Measurements from ENCODE around the gene FPR3. TPM values are rescaled to one million over a fixed set of nuclear protein-coding genes. Genes with fewer than 3 reads are reported as not detected.
A peak's percentile ranks its signal among the peaks of the same experiment; 100 is the strongest.
"Not testable (repeated sequence)": the region's sequence is repeated elsewhere in the genome, so short reads cannot be mapped to it uniquely, and the experiment has no call there.

FPR3 gene
- total RNA-seq, 4 donors from 2014 or later, result 0.81 to 2.9 (median 2.1) TPM

DNA sequence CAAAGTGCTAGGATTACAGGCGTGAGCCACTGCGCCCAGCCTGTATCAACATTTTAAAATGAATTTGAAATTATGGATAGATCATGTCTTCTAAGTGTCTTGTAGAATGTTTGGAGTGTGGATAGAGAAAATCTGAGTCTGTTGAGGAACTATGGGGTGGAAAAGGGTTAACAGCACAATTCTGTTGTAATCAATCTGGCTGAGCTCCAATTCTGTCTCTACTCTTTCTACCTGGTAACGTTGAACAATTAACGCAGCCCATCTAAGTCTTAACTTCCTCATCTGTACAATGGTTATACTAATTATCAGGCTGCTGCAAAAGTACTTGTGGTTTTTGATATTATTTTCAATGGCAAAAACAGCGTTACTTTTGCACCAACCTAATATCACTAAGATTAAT, 29.9 kb upstream of the FPR3 start:
- H3K36me3 ChIP-seq, result no peaks in the 10 kb centered on the region
- no peaks in the 10 kb centered on the region for H3K9me3 ChIP-seq
- H3K4me1 ChIP-seq, result no peaks in the 10 kb centered on the region
- DNase-seq (ENCODE audit: low spot score in 2 of 2), result no peak
- no peak overlapping the region for H3K27ac ChIP-seq
- no peak overlapping the region for H3K4me3 ChIP-seq
- H3K27me3 ChIP-seq, result peaks cover 23% of the 10 kb centered on the region
- 50% methylated on average over 5 of the region's 5 CpGs for WGBS
- TF ChIP-seq POLR2AphosphoS5 (IDR thresholded peaks at IDR 0.05), result no peak
- TF ChIP-seq POLR2A (IDR thresholded peaks at IDR 0.05), result no peak
- TF ChIP-seq, protein P1, sequence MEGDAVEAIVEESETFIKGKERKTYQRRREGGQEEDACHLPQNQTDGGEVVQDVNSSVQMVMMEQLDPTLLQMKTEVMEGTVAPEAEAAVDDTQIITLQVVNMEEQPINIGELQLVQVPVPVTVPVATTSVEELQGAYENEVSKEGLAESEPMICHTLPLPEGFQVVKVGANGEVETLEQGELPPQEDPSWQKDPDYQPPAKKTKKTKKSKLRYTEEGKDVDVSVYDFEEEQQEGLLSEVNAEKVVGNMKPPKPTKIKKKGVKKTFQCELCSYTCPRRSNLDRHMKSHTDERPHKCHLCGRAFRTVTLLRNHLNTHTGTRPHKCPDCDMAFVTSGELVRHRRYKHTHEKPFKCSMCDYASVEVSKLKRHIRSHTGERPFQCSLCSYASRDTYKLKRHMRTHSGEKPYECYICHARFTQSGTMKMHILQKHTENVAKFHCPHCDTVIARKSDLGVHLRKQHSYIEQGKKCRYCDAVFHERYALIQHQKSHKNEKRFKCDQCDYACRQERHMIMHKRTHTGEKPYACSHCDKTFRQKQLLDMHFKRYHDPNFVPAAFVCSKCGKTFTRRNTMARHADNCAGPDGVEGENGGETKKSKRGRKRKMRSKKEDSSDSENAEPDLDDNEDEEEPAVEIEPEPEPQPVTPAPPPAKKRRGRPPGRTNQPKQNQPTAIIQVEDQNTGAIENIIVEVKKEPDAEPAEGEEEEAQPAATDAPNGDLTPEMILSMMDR (IDR thresholded peaks at IDR 0.05), result no peak
- TF ChIP-seq EP300 (IDR thresholded peaks at IDR 0.05), result no peak

DNA sequence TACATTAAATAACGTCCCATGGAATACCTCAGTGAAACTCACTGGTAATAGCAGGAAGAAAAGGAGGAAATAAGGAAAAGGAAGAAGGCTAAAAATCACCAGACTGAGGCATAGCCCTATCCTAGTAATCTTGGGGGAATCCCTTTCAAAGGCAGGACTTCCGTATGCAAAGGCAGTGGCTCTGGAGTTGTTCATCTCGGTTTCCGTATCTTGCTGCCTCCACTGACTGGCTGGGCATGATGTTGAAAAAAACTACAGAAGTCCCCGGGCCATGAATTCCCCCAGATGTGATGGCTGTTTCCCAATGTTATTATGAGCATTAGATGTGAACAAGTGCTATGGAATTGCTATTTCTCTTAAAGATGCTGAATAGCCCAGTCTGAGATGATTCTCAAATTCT, 28.5 kb upstream of the FPR3 start:
- H3K4me3 ChIP-seq, result no peak overlapping the region
- TF ChIP-seq EP300 (IDR thresholded peaks at IDR 0.05) (no peak), POLR2A (IDR thresholded peaks at IDR 0.05) (no peak), POLR2AphosphoS5 (IDR thresholded peaks at IDR 0.05) (no peak)
- TF ChIP-seq, protein P1 (IDR thresholded peaks at IDR 0.05), result no peak
- no peak for DNase-seq (ENCODE audit: low spot score in 2 of 2)
- 48% methylated on average over 5 of the region's 5 CpGs for WGBS
- H3K27me3 ChIP-seq, result peaks cover 18% of the 10 kb centered on the region
- H3K27ac ChIP-seq, result no peak overlapping the region
- H3K4me1 ChIP-seq, result no peaks in the 10 kb centered on the region
- no peaks in the 10 kb centered on the region for H3K9me3 ChIP-seq
- H3K36me3 ChIP-seq, result no peaks in the 10 kb centered on the region

DNA sequence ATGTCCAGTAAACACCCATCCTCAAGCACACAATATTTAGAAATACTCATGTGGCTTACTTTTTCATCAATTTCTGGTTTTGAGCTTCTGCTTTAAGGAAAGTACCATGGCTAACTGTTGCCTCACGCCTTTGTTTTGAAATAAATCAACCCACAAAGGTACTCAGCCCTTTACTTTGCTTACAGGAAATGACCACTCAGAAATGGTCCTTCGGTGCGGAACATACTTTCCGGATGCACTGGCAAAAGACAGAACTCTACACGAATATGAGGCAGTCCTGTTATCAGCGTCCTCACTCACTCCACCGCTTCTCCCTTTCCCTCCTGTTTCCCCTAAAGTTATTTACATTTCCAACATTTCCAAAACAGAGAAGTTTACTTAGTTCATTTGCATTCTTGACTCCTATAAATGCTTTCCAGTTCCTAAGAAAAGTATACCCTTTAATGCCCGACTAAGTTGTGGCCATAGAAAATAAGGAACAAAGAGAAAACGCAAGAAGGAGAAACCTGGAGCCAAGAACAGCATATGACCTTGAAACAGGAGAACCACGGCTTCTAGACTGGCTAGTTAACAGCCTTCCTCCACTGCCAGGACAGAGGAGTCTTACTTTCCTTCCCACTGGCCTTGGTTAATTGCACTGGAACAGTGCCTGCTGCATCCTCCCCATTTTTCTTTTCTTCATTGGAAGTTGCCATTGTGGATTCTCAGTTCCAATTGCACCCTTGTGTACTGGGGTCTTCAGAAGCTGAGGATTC, 23.4 kb upstream of the FPR3 start:
- Histone ChIP-seq H3K27me3 (peaks cover 4% of the 10 kb centered on the region), H3K9me3 (no peaks in the 10 kb centered on the region), H3K4me3 (no peak overlapping the region), H3K36me3 (no peaks in the 10 kb centered on the region), H3K27ac (no peak overlapping the region), H3K4me1 (no peaks in the 10 kb centered on the region)
- no peak for DNase-seq (ENCODE audit: low spot score in 2 of 2)
- 64% methylated on average over 10 of the region's 10 CpGs for WGBS
- no peak for TF ChIP-seq POLR2AphosphoS5 (IDR thresholded peaks at IDR 0.05)

DNA sequence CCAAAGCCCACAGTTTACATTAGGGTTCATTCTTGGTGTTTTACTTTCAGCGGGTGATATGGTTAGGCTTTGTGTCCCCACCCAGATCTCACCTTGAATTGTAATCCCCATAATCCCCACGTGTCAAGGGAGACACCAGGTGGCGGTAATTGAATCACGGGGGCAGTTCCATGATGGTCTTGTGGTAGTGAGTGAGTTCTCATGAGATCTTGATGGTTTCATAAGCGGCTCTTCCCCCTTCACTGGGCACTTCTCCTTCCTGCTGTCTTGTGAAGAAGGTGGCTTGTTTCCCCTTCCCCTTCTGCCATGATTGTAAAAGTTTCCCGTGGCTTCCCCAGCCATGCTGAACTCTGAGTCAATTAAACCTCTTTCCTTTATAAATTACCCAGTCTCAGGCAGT, 22.0 kb upstream of the FPR3 start:
- no peak for TF ChIP-seq EP300 (IDR thresholded peaks at IDR 0.05)
- no peak for TF ChIP-seq POLR2AphosphoS5 (IDR thresholded peaks at IDR 0.05)
- no peak for TF ChIP-seq POLR2A (IDR thresholded peaks at IDR 0.05)
- TF ChIP-seq, protein P1 (IDR thresholded peaks at IDR 0.05), result no peak

DNA sequence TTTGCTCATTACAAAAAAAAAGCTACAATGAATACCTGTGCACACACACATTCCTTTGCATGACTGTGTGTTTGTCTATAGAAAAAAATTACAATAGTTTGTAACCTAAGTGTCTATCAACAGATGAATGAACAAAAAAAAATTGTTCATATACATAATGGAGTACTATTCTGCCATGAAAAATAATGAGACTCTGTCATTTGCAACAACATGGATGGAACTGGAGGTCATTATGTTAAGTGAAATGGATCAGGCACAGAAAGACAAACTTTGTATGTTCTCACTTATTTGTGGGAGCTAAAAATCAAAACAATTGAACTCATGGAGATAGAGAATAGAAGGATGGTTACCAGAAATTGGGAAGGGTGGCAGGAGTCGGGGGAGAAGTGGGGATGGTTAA, 18.4 kb upstream of the FPR3 start:
- WGBS, result 90% methylated on average over 1 of the region's 1 CpG
- not testable (repeated sequence) for H3K27ac ChIP-seq; H3K4me1 ChIP-seq; H3K36me3 ChIP-seq; DNase-seq (ENCODE audit: low spot score in 2 of 2); H3K9me3 ChIP-seq; H3K27me3 ChIP-seq; H3K4me3 ChIP-seq

More for the DNA sequence above, 22.0 kb upstream of the FPR3 start:
- H3K4me3 ChIP-seq, result no peak overlapping the region
- H3K9me3 ChIP-seq, result no peaks in the 10 kb centered on the region
- H3K4me1 ChIP-seq, result peaks cover 5% of the 10 kb centered on the region
- H3K36me3 ChIP-seq, result no peaks in the 10 kb centered on the region
- peaks cover 4% of the 10 kb centered on the region for H3K27me3 ChIP-seq
- no peak for DNase-seq (ENCODE audit: low spot score in 2 of 2)
- WGBS, result 45% methylated on average over 6 of the region's 6 CpGs
- H3K27ac ChIP-seq, result no peak overlapping the region

DNA sequence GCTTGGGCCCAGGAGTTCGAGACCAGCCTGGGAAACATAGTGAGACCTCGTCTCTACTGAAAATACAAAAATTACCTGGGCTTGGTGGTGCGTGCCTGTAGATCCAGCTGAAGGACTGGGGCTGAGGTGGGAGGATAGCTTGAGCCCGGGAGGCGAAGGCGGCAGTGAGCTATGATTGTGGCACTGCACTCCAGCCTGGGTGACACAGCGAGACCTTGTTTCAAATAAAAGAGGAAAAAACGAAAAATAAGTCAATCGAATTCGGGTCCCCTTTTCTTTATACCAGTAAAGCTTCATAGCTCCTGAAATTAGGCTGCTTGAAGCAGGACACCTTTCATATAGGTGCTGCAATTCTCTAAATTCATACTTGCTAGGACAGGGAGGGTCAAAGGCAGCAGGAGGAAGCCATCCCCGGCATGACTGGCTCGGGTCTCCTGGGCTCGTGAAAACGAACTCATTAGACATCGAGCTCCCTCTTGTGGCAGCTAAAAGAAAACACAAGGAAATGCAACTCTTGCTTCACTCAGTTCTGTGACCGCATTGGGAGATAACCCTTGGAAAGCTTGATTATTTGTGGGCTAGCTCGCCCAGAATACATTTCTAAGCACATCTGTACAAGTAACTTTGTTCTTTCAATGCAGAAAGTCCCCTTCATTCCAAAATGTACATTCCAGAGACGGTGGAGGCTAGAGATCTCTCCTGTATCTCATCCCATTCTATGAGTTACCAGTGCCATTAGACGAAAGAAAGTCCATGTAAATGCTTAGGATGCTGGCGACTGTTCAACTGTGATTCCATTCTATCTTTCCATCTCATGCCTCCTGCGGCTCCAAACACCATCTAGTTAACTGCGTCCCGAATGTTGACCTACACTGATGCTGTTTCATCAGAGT, 17.1 kb upstream of the FPR3 start:
- H3K27me3 ChIP-seq, result peaks cover 3% of the 10 kb centered on the region
- H3K27ac ChIP-seq, result no peak overlapping the region
- no peak overlapping the region for H3K4me3 ChIP-seq
- peak in 1 of 2 donors; percentile 74 for DNase-seq (ENCODE audit: low spot score in 2 of 2)
- TF ChIP-seq, protein P1 (IDR thresholded peaks at IDR 0.05), result peak; percentile 59 to 70
- TF ChIP-seq POLR2AphosphoS5 (IDR thresholded peaks at IDR 0.05), result no peak
- TF ChIP-seq EP300 (IDR thresholded peaks at IDR 0.05), result no peak
- TF ChIP-seq POLR2A (IDR thresholded peaks at IDR 0.05), result no peak
- whole genome bisulfite sequencing, result 31% methylated on average over 23 of the region's 23 CpGs
- peaks cover 7% of the 10 kb centered on the region for H3K4me1 ChIP-seq
- H3K36me3 ChIP-seq, result no peaks in the 10 kb centered on the region
- no peaks in the 10 kb centered on the region for H3K9me3 ChIP-seq
